Measurements from ENCODE around the gene PLCE1.
"Not testable (repeated sequence)": the region's sequence is repeated elsewhere in the genome, so short reads cannot be mapped to it uniquely, and the experiment has no call there.

GRCh38 chr10:93970433-93971010, 23.2 kb upstream of the PLCE1 start:
- TF ChIP-seq, protein P1, sequence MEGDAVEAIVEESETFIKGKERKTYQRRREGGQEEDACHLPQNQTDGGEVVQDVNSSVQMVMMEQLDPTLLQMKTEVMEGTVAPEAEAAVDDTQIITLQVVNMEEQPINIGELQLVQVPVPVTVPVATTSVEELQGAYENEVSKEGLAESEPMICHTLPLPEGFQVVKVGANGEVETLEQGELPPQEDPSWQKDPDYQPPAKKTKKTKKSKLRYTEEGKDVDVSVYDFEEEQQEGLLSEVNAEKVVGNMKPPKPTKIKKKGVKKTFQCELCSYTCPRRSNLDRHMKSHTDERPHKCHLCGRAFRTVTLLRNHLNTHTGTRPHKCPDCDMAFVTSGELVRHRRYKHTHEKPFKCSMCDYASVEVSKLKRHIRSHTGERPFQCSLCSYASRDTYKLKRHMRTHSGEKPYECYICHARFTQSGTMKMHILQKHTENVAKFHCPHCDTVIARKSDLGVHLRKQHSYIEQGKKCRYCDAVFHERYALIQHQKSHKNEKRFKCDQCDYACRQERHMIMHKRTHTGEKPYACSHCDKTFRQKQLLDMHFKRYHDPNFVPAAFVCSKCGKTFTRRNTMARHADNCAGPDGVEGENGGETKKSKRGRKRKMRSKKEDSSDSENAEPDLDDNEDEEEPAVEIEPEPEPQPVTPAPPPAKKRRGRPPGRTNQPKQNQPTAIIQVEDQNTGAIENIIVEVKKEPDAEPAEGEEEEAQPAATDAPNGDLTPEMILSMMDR (optimal IDR thresholded peaks at IDR 0.05 in 1 of 3, IDR thresholded peaks at IDR 0.05 in 1 of 3, conservative IDR thresholded peaks at IDR 0.05 in 1 of 3; ENCODE audit: extremely low read depth in 1 of 3, insufficient read depth in 2 of 3, low read length in 3 of 3), result not testable (repeated sequence)
- not testable (repeated sequence) for TF ChIP-seq EZH2 (IDR thresholded peaks at IDR 0.05; ENCODE audit: low read length)
